ENCODE measurements around the gene MYBPC2. TPM values are rescaled to one million over a fixed set of nuclear protein-coding genes. Genes with fewer than 3 reads are reported as not detected.
"Not testable (repeated sequence)": the region's sequence is repeated elsewhere in the genome, so short reads cannot be mapped to it uniquely, and the experiment has no call there.

MYBPC2 gene
- total RNA-seq, 1 experiment from 2014 or later = not detected

GRCh38 chr19:50387868-50388245, 44.8 kb upstream of the MYBPC2 start:
- intact Hi-C loops (cut with micrococcal nuclease; ENCODE audit: unreplicated experiment) = no loop called here
- no TSS peak for BruUV-seq (replicated peaks)
- H3K27me3 ChIP-seq (replicated peaks; ENCODE audit: insufficient read depth, low read depth, low read length, poor library complexity) = no peaks in the 10 kb centered on the region
- no peak for DNase-seq (ENCODE audit: low spot score)
- no peak for TF ChIP-seq CTCF (conservative IDR thresholded peaks at IDR 0.05; ENCODE audit: low read depth, low read length)
- no peak for TF ChIP-seq EZH2 (IDR thresholded peaks at IDR 0.05; ENCODE audit: borderline replicate concordance, low read depth, low read length, poor library complexity, severe bottlenecking)
- no peaks in the 10 kb centered on the region for H3K4me1 ChIP-seq (ENCODE audit: insufficient read depth, low read length, poor library complexity, severe bottlenecking)
- ChIA-PET CTCF (no interaction called here), POLR2A (ENCODE audit: low non-redundant PET) (interaction anchor here (0.6 kb wide), 1 partner anchor 24 kb away, joined by 3 read pairs; no protein-coding TSS in a partner anchor)
- no peak overlapping the region for H3K27ac ChIP-seq (ENCODE audit: low read depth, low read length, poor library complexity, severe bottlenecking)
- H3K36me3 ChIP-seq (ENCODE audit: insufficient read depth, low read length, poor library complexity, severe bottlenecking) = peaks cover 22% of the 10 kb centered on the region
- no peaks in the 10 kb centered on the region for H3K9me3 ChIP-seq (ENCODE audit: low read depth, low read length, poor library complexity, severe bottlenecking)
- no peak overlapping the region for H3K4me3 ChIP-seq (ENCODE audit: low read depth, low read length, poor library complexity, severe bottlenecking)

- H3K27me3 ChIP-seq (replicated peaks; ENCODE audit: insufficient read depth, low read depth, low read length, poor library complexity); H3K9me3 ChIP-seq (ENCODE audit: low read depth, low read length, poor library complexity, severe bottlenecking); BruUV-seq (replicated peaks); H3K4me1 ChIP-seq (ENCODE audit: insufficient read depth, low read length, poor library complexity, severe bottlenecking); H3K4me3 ChIP-seq (ENCODE audit: low read depth, low read length, poor library complexity, severe bottlenecking); intact Hi-C loops (cut with micrococcal nuclease; ENCODE audit: unreplicated experiment); DNase-seq (ENCODE audit: low spot score); CTCF ChIA-PET; H3K27ac ChIP-seq (ENCODE audit: low read depth, low read length, poor library complexity, severe bottlenecking): not testable (repeated sequence)
- POLR2A ChIA-PET (ENCODE audit: low non-redundant PET) = interaction anchor here (0.6 kb wide), 1 partner anchor 187 kb away, joined by 3 read pairs; no protein-coding TSS in a partner anchor
- peaks cover 22% of the 10 kb centered on the region for H3K36me3 ChIP-seq (ENCODE audit: insufficient read depth, low read length, poor library complexity, severe bottlenecking)
Observed at GRCh38 chr19:50390295-50390694, 42.4 kb upstream of the MYBPC2 start.

GRCh38 chr19:50390952-50391351, 41.7 kb upstream of the MYBPC2 start:
- BruUV-seq (replicated peaks); DNase-seq (ENCODE audit: low spot score); H3K4me3 ChIP-seq (ENCODE audit: low read depth, low read length, poor library complexity, severe bottlenecking); CTCF ChIA-PET; H3K27me3 ChIP-seq (replicated peaks; ENCODE audit: insufficient read depth, low read depth, low read length, poor library complexity); H3K9me3 ChIP-seq (ENCODE audit: low read depth, low read length, poor library complexity, severe bottlenecking); POLR2A ChIA-PET (ENCODE audit: low non-redundant PET); intact Hi-C loops (cut with micrococcal nuclease; ENCODE audit: unreplicated experiment); H3K4me1 ChIP-seq (ENCODE audit: insufficient read depth, low read length, poor library complexity, severe bottlenecking); H3K27ac ChIP-seq (ENCODE audit: low read depth, low read length, poor library complexity, severe bottlenecking): not testable (repeated sequence)
- peaks cover 22% of the 10 kb centered on the region for H3K36me3 ChIP-seq (ENCODE audit: insufficient read depth, low read length, poor library complexity, severe bottlenecking)

- intact Hi-C loops (cut with micrococcal nuclease; ENCODE audit: unreplicated experiment) = no loop called here
- BruUV-seq (replicated peaks) = no TSS peak
- Histone ChIP-seq H3K4me3 (ENCODE audit: low read depth, low read length, poor library complexity, severe bottlenecking) (no peak overlapping the region), H3K27me3 (replicated peaks; ENCODE audit: insufficient read depth, low read depth, low read length, poor library complexity) (no peaks in the 10 kb centered on the region), H3K27ac (ENCODE audit: low read depth, low read length, poor library complexity, severe bottlenecking) (no peak overlapping the region), H3K9me3 (ENCODE audit: low read depth, low read length, poor library complexity, severe bottlenecking) (no peaks in the 10 kb centered on the region), H3K4me1 (ENCODE audit: insufficient read depth, low read length, poor library complexity, severe bottlenecking) (no peaks in the 10 kb centered on the region), H3K36me3 (ENCODE audit: insufficient read depth, low read length, poor library complexity, severe bottlenecking) (peaks cover 12% of the 10 kb centered on the region)
- no peak for DNase-seq (ENCODE audit: low spot score)
- TF ChIP-seq EZH2 (IDR thresholded peaks at IDR 0.05; ENCODE audit: borderline replicate concordance, low read depth, low read length, poor library complexity, severe bottlenecking) = no peak
- no peak for TF ChIP-seq CTCF (conservative IDR thresholded peaks at IDR 0.05; ENCODE audit: low read depth, low read length)
- ChIA-PET CTCF (no interaction called here), POLR2A (ENCODE audit: low non-redundant PET) (no interaction called here)
Observed at GRCh38 chr19:50392759-50393158, 39.9 kb upstream of the MYBPC2 start.

All from A673 (cell line).